WTC11 (cell line): ENCODE results near the gene CBFA2T3. TPM values are rescaled to one million over a fixed set of nuclear protein-coding genes. Genes with fewer than 3 reads are reported as not detected.

Experiments
- ATAC-seq: fragments of 200-7000 bp; cut with Tn5 transposase; 2 replicates; pipeline ENCODE4 v1.10.0; 2021; ENCODE audit warnings: mild to moderate bottlenecking, moderate library complexity
- CTCF ChIA-PET: fragments of 300-600 bp; sonication (Branson Sonifier 250); formaldehyde crosslinking; loops from one replicate; lab custom pipeline; 2021; ENCODE audit warnings: antibody characterized with exemption; lab: Charles Lee
- POLR2A ChIA-PET: fragments of 350-600 bp; sonication (Branson Sonifier 250); formaldehyde crosslinking; loops from one replicate; lab custom pipeline; 2021; ENCODE audit warnings: antibody characterized with exemption; lab: Charles Lee
- DNase-seq: peaks from one replicate; pipeline ENCODE4 v3.0.0; 2021; ENCODE audit warnings: low spot score
- H3K27ac Mint-ChIP-seq: 2 replicates; pipeline ENCODE4 v1.8.0; 2021; ENCODE audit warnings: mixed read lengths
- H3K27me3 Mint-ChIP-seq: 2 replicates; pipeline ENCODE4 v1.8.0; 2021; ENCODE audit warnings: low read depth, mild to moderate bottlenecking, moderate library complexity, mixed read lengths
- H3K36me3 Mint-ChIP-seq: 2 replicates; pipeline ENCODE4 v1.8.0; 2021; ENCODE audit warnings: mixed read lengths
- H3K4me1 Mint-ChIP-seq: 2 replicates; pipeline ENCODE4 v1.8.0; 2022; ENCODE audit warnings: mixed read lengths
- H3K4me3 Mint-ChIP-seq: 2 replicates; pipeline ENCODE4 v1.8.0; 2021; ENCODE audit warnings: mild to moderate bottlenecking, moderate library complexity, mixed read lengths
- H3K9me3 Mint-ChIP-seq: 2 replicates; pipeline ENCODE4 v1.8.0; 2021; ENCODE audit warnings: mixed read lengths
- AFF4 ChIP-seq: sonication (generic); formaldehyde crosslinking; IDR thresholded peaks from 2 replicates; pipeline ENCODE4 v1.8.1; 2023; ENCODE audit warnings: mild to moderate bottlenecking, missing genetic modification reagents, borderline replicate concordance
- CDX4 ChIP-seq: fragments of 250-450 bp; sonication (Bioruptor Pico); IDR thresholded peaks from 2 replicates; pipeline ENCODE4 v1.9.0; 2021; ENCODE audit warnings: moderate library complexity, mild to moderate bottlenecking, inconsistent platforms, borderline replicate concordance
- CREB1 ChIP-seq: sonication (generic); formaldehyde crosslinking; IDR thresholded peaks from 2 replicates; pipeline ENCODE4 v1.8.0; 2023; ENCODE audit warnings: mild to moderate bottlenecking, missing genetic modification reagents
- FOXK1 ChIP-seq: sonication (generic); formaldehyde crosslinking; IDR thresholded peaks from 2 replicates; pipeline ENCODE4 v1.8.0; 2022; ENCODE audit warnings: mild to moderate bottlenecking, moderate library complexity, missing genetic modification reagents
- GTF2I ChIP-seq: fragments of 250-450 bp; sonication (Bioruptor Pico); conservative IDR thresholded peaks from 2 replicates; pipeline ENCODE4 v1.4.0; 2021; ENCODE audit warnings: mild to moderate bottlenecking
- MLX ChIP-seq: sonication (generic); formaldehyde crosslinking; IDR thresholded peaks from 2 replicates; pipeline ENCODE4 v1.8.1; 2023; ENCODE audit warnings: mild to moderate bottlenecking, missing genetic modification reagents, moderate library complexity
- SOX15 ChIP-seq: fragments of 250-450 bp; sonication (Bioruptor Pico); IDR thresholded peaks from 2 replicates; pipeline ENCODE4 v1.9.0; 2021; ENCODE audit warnings: mild to moderate bottlenecking
- TEAD4 ChIP-seq: sonication (generic); formaldehyde crosslinking; IDR thresholded peaks from 2 replicates; pipeline ENCODE4 v1.8.0; 2022; ENCODE audit warnings: mild to moderate bottlenecking, missing genetic modification reagents
- TP53 ChIP-seq: sonication (generic); formaldehyde crosslinking; IDR thresholded peaks from 2 replicates; pipeline ENCODE4 v1.8.1; 2023; ENCODE audit warnings: mild to moderate bottlenecking, missing genetic modification reagents
- USF2 ChIP-seq: sonication (generic); formaldehyde crosslinking; IDR thresholded peaks from 2 replicates; pipeline ENCODE4 v1.8.1; 2023; ENCODE audit warnings: mild to moderate bottlenecking, missing genetic modification reagents, moderate library complexity
- ZNF121 ChIP-seq: sonication (generic); formaldehyde crosslinking; IDR thresholded peaks from 2 replicates; pipeline ENCODE4 v1.8.0; 2023; ENCODE audit warnings: missing genetic modification reagents
- ZNF232 ChIP-seq: sonication (generic); formaldehyde crosslinking; IDR thresholded peaks from 2 replicates; pipeline ENCODE4 v1.8.0; 2022; ENCODE audit warnings: mild to moderate bottlenecking, missing genetic modification reagents
- ZNF263 ChIP-seq: sonication (generic); formaldehyde crosslinking; IDR thresholded peaks from 2 replicates; pipeline ENCODE4 v1.8.1; 2022; ENCODE audit warnings: low read depth, mild to moderate bottlenecking, moderate library complexity, missing genetic modification reagents
- ZNF396 ChIP-seq: fragments of 250-450 bp; sonication (Bioruptor Pico); IDR thresholded peaks from 2 replicates; pipeline ENCODE4 v1.8.0; 2021; ENCODE audit warnings: mild to moderate bottlenecking, moderate library complexity, borderline replicate concordance
- total RNA-seq: library from RNA; stranded (reverse); gene quantifications from 3 replicates; pipeline ENCODE4 v1.2.3, GENCODE V29; 2021
- TF ChIP-seq, protein P1 (sequence below): sonication (generic); formaldehyde crosslinking; IDR thresholded peaks from 2 replicates; pipeline ENCODE4 v1.8.1; 2022; ENCODE audit warnings: low read depth, missing genetic modification reagents, borderline replicate concordance
- TF ChIP-seq, protein P2 (sequence below): sonication (generic); formaldehyde crosslinking; IDR thresholded peaks from 2 replicates; pipeline ENCODE4 v1.8.1; 2022; ENCODE audit warnings: mild to moderate bottlenecking, missing genetic modification reagents, moderate library complexity, borderline replicate concordance

CBFA2T3 gene
- total RNA-seq, 1 experiment from 2014 or later, result 2.6 TPM

GRCh38 chr16:89013111-89013510, 36.1 kb upstream of the CBFA2T3 start (continued):
- TF ChIP-seq, protein P1, sequence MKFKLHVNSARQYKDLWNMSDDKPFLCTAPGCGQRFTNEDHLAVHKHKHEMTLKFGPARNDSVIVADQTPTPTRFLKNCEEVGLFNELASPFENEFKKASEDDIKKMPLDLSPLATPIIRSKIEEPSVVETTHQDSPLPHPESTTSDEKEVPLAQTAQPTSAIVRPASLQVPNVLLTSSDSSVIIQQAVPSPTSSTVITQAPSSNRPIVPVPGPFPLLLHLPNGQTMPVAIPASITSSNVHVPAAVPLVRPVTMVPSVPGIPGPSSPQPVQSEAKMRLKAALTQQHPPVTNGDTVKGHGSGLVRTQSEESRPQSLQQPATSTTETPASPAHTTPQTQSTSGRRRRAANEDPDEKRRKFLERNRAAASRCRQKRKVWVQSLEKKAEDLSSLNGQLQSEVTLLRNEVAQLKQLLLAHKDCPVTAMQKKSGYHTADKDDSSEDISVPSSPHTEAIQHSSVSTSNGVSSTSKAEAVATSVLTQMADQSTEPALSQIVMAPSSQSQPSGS (CRISPR knock-in tag), result no peak
- TF ChIP-seq, protein P2, sequence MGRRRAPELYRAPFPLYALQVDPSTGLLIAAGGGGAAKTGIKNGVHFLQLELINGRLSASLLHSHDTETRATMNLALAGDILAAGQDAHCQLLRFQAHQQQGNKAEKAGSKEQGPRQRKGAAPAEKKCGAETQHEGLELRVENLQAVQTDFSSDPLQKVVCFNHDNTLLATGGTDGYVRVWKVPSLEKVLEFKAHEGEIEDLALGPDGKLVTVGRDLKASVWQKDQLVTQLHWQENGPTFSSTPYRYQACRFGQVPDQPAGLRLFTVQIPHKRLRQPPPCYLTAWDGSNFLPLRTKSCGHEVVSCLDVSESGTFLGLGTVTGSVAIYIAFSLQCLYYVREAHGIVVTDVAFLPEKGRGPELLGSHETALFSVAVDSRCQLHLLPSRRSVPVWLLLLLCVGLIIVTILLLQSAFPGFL (CRISPR knock-in tag), result no peak
- TF ChIP-seq ZNF396 (CRISPR knock-in tag) (no peak), FOXK1 (CRISPR knock-in tag) (no peak), USF2 (CRISPR knock-in tag) (no peak), MLX (CRISPR knock-in tag) (no peak), TEAD4 (CRISPR knock-in tag) (no peak), CDX4 (no peak), ZNF232 (no peak), CREB1 (no peak), TP53 (CRISPR knock-in tag) (no peak)

- ATAC-seq (no peak), DNase-seq (no peak)
- no peak overlapping the region for H3K4me3 Mint-ChIP-seq
- no peaks in the 10 kb centered on the region; the same call in 1 of the 2 replicates for H3K36me3 Mint-ChIP-seq
- H3K27me3 Mint-ChIP-seq, result peaks cover 4% of the 10 kb centered on the region
- H3K27ac Mint-ChIP-seq, result no peak overlapping the region
- no peak for TF ChIP-seq ZNF121
- TF ChIP-seq AFF4 (CRISPR knock-in tag), result no peak
- TF ChIP-seq TEAD4 (CRISPR knock-in tag), result no peak
- ChIA-PET POLR2A (no interaction called here), CTCF (no interaction called here)
- peaks cover 17% of the 10 kb centered on the region for H3K9me3 Mint-ChIP-seq
- 0 out of 2 replicates have a peak, but pooled peaks cover 3% of the 10 kb centered on the region for H3K4me1 Mint-ChIP-seq
These were observed 35.6 kb upstream of the CBFA2T3 start for GRCh38 chr16:89012622-89012995.

DNA sequence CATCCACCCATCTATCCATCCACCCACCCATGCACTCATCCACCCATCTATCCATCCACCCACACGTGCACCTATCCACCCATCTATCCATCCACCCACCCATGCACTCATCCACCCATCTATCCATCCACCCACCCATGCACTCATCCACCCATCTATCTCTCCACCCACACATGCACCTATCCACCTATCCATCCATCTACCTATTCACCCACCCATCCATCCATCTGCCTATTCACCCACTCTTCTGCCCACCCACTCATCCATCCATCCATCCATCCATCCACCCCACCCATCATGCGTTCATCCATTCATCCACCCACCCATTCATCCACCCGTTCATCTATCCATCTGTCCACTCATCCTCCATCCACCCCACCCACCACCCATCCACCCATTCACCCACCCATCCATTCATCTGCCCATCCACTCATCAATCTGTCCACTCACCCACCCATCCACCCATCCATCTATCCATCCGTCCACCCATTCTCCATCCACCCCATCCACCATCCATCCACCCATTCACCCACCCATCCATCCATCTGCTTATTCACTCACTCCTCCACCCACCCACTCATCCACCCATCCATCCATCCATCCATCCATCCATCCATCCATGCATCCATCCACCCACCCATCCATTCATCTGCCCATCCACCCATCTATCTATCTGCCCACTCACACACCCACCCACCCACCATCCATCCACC, 35.1 kb upstream of the CBFA2T3 start:
- no peak for DNase-seq
- Mint-ChIP-seq H3K27ac (no peak overlapping the region), H3K4me1 (peaks cover 6% of the 10 kb centered on the region; the same call in 1 of the 2 replicates), H3K36me3 (no peaks in the 10 kb centered on the region; the same call in 1 of the 2 replicates), H3K4me3 (no peak overlapping the region), H3K27me3 (peaks cover 8% of the 10 kb centered on the region), H3K9me3 (peaks cover 17% of the 10 kb centered on the region)
- no peak for ATAC-seq
- POLR2A ChIA-PET, result no interaction called here
- CTCF ChIA-PET, result no interaction called here
- TF ChIP-seq GTF2I (CRISPR knock-in tag) (no peak), ZNF263 (CRISPR knock-in tag) (no peak), SOX15 (no peak)
